ENCODE results near the gene CPXM1. TPM values are rescaled to one million over a fixed set of nuclear protein-coding genes. Genes with fewer than 3 reads are reported as not detected.

Gene CPXM1
- total and polyA plus RNA-seq, 9 of the 15 experiments (the other 6 are each of a cell fraction or from before 2014, with no cell fraction given), result 0.04 to 1.1 (median 0.37) TPM; not detected in 2

DNA sequence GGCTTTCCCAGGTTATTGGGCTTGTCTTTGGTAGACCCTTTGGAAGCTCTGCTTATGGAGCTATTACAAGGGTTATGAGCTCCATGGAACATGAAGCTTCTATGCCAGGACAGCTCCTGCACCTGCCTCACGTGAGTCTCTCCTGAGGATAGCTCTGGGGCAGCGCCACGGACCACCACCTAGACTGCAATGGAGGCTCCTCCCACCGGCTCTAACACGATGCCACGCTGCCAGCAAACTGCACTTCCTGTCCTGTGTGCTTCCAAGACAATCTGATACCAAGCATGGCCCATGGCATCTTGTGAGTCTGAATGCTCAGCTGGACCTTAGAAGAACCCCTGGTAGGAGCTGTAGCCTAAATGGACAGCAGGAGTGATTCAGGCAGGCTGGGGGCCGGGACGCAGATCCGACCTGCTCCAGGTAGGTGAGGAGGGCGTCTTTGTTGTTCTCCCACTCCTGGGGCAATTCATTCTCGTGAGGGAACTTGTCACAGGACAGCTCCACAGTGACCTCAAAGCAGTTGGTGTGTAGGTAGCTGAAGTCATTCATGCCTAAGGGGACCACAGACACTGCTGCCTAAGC, 5.5 kb downstream of the CPXM1 start:
- DNase-seq (ENCODE audit: extremely low read depth in 1 of 4, low spot score in 3 of 4), result no peak
- Histone ChIP-seq H3K9me3 (replicated peaks; ENCODE audit: control insufficient read depth, insufficient read depth, low read depth, low read length) (no peaks in the 10 kb centered on the region), H3K4me1 (replicated peaks in 1 of 2; ENCODE audit: control insufficient read depth in 2 of 2, insufficient read depth in 2 of 2, low read length in 2 of 2) (peaks cover 2 to 20% of the 10 kb centered on the region in 2 experiments; a peak in 4 of 5 replicates), H3K79me2 (ENCODE audit: control insufficient read depth, insufficient read depth, low read length) (no peaks in the 10 kb centered on the region), H2AFZ (ENCODE audit: low read depth, low read length) (no peak overlapping the region), H3K4me3 (no peak overlapping the region), H3K4me2 (ENCODE audit: insufficient read depth, low read length) (peak overlapping the region; percentile 14; the same call in 1 of the 2 replicates), H3K27ac (ENCODE audit: extremely low read depth, low read depth, low read length) (no peak overlapping the region), H4K20me1 (replicated peaks; ENCODE audit: control insufficient read depth, insufficient read depth, low read length) (peaks cover 12% of the 10 kb centered on the region; the same call in 1 of the 2 replicates), H3K27me3 (ENCODE audit: control insufficient read depth in 2 of 2, insufficient read depth in 2 of 2, low read length in 2 of 2) (peaks cover 15 to 57% of the 10 kb centered on the region in 2 experiments; a peak in 4 of 5 replicates), H3K36me3 (ENCODE audit: control insufficient read depth, insufficient read depth, low read length) (no peaks in the 10 kb centered on the region), H3K9ac (ENCODE audit: insufficient read depth in 1 of 2, low read depth in 2 of 2, low read length in 2 of 2) (peak overlapping the region in 1 of 2 experiments; percentile 45; a peak in 1 of 4 replicates), H3K9me1 (ENCODE audit: control insufficient read depth, insufficient read depth, low read length) (no peaks in the 10 kb centered on the region)
- in situ Hi-C loops (cut with MboI), result no loop called here
- intact Hi-C loops (cut with micrococcal nuclease), result no loop called here
- WGBS (ENCODE audit: insufficient coverage, low coverage, missing lambda C conversion rate), result 0% methylated on average over 8 of the region's 11 CpGs
- FAIRE-seq, result no peak
- CTCF ChIA-PET (ENCODE audit: low intra/inter-chr PET ratio), result no interaction called here
- no peak; the same call in 2 of the 3 replicates for ATAC-seq
- no TSS peak for BruUV-seq (replicated peaks)
- POLR2A ChIA-PET, result interaction anchor here (0.6 kb wide), 1 partner anchor 143 kb away, joined by 3 read pairs; no protein-coding TSS in a partner anchor
- TF ChIP-seq ATF1 (CRISPR knock-in tag; IDR thresholded peaks at IDR 0.05) (no peak), ATF1 (tag; IDR thresholded peaks at IDR 0.05) (no peak), NEUROD1 (IDR thresholded peaks at IDR 0.05; ENCODE audit: borderline replicate concordance, low read depth, low read length, partially characterized antibody) (no peak), SMAD1 (IDR thresholded peaks at IDR 0.05; ENCODE audit: low read depth, low read length, partially characterized antibody) (no peak), MEF2A (IDR thresholded peaks at IDR 0.05; ENCODE audit: control insufficient read depth, low read depth, low read length) (no peak), NR2F6 (CRISPR knock-in tag; IDR thresholded peaks at IDR 0.05) (no peak)
- TF ChIP-seq, protein P1, sequence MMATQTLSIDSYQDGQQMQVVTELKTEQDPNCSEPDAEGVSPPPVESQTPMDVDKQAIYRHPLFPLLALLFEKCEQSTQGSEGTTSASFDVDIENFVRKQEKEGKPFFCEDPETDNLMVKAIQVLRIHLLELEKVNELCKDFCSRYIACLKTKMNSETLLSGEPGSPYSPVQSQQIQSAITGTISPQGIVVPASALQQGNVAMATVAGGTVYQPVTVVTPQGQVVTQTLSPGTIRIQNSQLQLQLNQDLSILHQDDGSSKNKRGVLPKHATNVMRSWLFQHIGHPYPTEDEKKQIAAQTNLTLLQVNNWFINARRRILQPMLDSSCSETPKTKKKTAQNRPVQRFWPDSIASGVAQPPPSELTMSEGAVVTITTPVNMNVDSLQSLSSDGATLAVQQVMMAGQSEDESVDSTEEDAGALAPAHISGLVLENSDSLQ (IDR thresholded peaks at IDR 0.05), result no peak
- TF ChIP-seq, protein P2, sequence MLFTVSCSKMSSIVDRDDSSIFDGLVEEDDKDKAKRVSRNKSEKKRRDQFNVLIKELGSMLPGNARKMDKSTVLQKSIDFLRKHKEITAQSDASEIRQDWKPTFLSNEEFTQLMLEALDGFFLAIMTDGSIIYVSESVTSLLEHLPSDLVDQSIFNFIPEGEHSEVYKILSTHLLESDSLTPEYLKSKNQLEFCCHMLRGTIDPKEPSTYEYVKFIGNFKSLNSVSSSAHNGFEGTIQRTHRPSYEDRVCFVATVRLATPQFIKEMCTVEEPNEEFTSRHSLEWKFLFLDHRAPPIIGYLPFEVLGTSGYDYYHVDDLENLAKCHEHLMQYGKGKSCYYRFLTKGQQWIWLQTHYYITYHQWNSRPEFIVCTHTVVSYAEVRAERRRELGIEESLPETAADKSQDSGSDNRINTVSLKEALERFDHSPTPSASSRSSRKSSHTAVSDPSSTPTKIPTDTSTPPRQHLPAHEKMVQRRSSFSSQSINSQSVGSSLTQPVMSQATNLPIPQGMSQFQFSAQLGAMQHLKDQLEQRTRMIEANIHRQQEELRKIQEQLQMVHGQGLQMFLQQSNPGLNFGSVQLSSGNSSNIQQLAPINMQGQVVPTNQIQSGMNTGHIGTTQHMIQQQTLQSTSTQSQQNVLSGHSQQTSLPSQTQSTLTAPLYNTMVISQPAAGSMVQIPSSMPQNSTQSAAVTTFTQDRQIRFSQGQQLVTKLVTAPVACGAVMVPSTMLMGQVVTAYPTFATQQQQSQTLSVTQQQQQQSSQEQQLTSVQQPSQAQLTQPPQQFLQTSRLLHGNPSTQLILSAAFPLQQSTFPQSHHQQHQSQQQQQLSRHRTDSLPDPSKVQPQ (CRISPR knock-in tag; IDR thresholded peaks at IDR 0.05; ENCODE audit: borderline replicate concordance), result no peak
- TF ChIP-seq, protein P3, sequence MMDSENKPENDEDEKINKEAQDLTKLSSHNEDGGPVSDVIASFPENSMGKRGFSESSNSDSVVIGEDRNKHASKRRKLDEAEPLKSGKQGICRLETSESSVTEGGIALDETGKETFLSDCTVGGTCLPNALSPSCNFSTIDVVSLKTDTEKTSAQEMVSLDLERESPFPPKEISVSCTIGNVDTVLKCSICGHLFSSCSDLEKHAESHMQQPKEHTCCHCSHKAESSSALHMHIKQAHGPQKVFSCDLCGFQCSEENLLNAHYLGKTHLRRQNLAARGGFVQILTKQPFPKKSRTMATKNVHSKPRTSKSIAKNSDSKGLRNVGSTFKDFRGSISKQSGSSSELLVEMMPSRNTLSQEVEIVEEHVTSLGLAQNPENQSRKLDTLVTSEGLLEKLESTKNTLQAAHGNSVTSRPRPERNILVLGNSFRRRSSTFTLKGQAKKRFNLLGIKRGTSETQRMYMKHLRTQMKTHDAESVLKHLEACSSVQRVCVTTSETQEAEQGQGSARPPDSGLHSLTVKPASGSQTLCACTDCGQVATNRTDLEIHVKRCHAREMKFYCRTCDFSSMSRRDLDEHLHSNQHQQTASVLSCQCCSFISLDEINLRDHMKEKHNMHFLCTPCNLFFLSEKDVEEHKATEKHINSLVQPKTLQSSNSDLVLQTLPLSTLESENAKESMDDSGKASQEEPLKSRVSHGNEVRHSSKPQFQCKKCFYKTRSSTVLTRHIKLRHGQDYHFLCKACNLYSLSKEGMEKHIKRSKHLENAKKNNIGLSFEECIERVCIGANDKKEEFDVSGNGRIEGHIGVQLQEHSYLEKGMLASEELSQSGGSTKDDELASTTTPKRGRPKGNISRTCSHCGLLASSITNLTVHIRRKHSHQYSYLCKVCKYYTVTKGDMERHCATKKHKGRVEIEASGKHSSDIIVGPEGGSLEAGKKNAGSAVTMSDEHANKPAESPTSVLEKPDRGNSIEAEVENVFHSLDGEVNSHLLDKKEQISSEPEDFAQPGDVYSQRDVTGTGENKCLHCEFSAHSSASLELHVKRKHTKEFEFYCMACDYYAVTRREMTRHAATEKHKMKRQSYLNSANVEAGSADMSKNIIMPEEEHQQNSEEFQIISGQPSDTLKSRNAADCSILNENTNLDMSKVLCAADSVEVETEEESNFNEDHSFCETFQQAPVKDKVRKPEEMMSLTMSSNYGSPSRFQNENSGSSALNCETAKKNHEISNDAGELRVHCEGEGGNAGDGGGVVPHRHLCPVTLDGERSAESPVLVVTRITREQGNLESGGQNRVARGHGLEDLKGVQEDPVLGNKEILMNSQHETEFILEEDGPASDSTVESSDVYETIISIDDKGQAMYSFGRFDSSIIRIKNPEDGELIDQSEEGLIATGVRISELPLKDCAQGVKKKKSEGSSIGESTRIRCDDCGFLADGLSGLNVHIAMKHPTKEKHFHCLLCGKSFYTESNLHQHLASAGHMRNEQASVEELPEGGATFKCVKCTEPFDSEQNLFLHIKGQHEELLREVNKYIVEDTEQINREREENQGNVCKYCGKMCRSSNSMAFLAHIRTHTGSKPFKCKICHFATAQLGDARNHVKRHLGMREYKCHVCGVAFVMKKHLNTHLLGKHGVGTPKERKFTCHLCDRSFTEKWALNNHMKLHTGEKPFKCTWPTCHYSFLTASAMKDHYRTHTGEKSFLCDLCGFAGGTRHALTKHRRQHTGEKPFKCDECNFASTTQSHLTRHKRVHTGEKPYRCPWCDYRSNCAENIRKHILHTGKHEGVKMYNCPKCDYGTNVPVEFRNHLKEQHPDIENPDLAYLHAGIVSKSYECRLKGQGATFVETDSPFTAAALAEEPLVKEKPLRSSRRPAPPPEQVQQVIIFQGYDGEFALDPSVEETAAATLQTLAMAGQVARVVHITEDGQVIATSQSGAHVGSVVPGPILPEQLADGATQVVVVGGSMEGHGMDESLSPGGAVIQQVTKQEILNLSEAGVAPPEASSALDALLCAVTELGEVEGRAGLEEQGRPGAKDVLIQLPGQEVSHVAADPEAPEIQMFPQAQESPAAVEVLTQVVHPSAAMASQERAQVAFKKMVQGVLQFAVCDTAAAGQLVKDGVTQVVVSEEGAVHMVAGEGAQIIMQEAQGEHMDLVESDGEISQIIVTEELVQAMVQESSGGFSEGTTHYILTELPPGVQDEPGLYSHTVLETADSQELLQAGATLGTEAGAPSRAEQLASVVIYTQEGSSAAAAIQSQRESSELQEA (IDR thresholded peaks at IDR 0.05; ENCODE audit: low read depth), result no peak

Data from K562 (cell line).